ENCODE data around the gene PLEKHA6.

- TF ChIP-seq, protein P1, sequence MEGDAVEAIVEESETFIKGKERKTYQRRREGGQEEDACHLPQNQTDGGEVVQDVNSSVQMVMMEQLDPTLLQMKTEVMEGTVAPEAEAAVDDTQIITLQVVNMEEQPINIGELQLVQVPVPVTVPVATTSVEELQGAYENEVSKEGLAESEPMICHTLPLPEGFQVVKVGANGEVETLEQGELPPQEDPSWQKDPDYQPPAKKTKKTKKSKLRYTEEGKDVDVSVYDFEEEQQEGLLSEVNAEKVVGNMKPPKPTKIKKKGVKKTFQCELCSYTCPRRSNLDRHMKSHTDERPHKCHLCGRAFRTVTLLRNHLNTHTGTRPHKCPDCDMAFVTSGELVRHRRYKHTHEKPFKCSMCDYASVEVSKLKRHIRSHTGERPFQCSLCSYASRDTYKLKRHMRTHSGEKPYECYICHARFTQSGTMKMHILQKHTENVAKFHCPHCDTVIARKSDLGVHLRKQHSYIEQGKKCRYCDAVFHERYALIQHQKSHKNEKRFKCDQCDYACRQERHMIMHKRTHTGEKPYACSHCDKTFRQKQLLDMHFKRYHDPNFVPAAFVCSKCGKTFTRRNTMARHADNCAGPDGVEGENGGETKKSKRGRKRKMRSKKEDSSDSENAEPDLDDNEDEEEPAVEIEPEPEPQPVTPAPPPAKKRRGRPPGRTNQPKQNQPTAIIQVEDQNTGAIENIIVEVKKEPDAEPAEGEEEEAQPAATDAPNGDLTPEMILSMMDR (IDR thresholded peaks at IDR 0.05; ENCODE audit: insufficient read depth, low read length), result no peak
- TF ChIP-seq, protein P2, sequence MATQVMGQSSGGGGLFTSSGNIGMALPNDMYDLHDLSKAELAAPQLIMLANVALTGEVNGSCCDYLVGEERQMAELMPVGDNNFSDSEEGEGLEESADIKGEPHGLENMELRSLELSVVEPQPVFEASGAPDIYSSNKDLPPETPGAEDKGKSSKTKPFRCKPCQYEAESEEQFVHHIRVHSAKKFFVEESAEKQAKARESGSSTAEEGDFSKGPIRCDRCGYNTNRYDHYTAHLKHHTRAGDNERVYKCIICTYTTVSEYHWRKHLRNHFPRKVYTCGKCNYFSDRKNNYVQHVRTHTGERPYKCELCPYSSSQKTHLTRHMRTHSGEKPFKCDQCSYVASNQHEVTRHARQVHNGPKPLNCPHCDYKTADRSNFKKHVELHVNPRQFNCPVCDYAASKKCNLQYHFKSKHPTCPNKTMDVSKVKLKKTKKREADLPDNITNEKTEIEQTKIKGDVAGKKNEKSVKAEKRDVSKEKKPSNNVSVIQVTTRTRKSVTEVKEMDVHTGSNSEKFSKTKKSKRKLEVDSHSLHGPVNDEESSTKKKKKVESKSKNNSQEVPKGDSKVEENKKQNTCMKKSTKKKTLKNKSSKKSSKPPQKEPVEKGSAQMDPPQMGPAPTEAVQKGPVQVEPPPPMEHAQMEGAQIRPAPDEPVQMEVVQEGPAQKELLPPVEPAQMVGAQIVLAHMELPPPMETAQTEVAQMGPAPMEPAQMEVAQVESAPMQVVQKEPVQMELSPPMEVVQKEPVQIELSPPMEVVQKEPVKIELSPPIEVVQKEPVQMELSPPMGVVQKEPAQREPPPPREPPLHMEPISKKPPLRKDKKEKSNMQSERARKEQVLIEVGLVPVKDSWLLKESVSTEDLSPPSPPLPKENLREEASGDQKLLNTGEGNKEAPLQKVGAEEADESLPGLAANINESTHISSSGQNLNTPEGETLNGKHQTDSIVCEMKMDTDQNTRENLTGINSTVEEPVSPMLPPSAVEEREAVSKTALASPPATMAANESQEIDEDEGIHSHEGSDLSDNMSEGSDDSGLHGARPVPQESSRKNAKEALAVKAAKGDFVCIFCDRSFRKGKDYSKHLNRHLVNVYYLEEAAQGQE (IDR thresholded peaks at IDR 0.05; ENCODE audit: insufficient replicate concordance, low read depth), result no peak
Measured at GRCh38 chr1:204335085-204335484, 24.6 kb downstream of the PLEKHA6 start.
